OCI-LY1 (cell line): Measurements from ENCODE around the gene CAB39.

Experiments
- EZH2 ChIP-seq: fragments of 200-600 bp; sonication (generic), shearing (Covaris generic); IDR thresholded peaks from 2 replicates; pipeline ENCODE4 v1.8.0; 2017; ENCODE audit warnings: borderline replicate concordance, mixed run types, mild to moderate bottlenecking, antibody characterized with exemption, low read length, moderate library complexity, mixed read lengths
- TF ChIP-seq, protein P1 (sequence below): fragments of 200-600 bp; sonication (generic), shearing (Covaris generic); IDR thresholded peaks from 2 replicates; pipeline ENCODE4 v1.5.1; 2017; ENCODE audit warnings: mild to moderate bottlenecking, antibody characterized with exemption, low read length, moderate library complexity, mixed read lengths

DNA sequence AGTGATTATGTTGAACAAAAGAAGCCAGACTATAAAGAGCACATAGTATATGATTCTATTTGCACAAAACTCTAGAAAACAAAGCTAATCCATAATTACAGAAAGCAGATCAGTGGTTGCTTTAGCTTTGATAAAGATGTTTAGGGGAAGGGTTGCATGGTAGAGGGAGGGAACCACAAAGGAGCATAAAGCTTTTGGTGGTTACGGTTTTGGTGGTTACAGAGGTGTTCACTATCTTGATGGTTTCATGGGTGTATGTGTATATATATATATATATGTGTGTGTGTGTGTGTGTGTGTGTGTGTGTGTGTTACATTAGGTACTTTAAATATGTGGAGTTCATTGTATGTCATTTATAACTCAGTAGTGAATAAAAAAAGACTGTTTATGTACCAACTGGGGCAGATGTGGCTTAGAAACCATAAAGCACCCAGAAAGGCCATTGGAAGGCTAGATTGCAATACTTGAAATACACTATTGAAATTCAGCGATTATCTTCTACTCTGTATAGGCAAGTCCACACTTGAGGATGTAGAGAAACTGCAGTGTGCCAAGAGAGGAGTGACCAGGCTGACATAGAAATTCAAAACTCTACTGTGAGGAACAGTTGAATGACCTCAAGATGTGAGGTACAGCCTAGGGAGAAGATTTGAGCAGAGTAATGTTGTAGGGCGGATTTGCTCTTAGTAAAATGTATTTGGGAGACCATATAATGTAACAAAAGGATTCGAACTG is 60.6 kb downstream of the CAB39 start:
- TF ChIP-seq, protein P1, sequence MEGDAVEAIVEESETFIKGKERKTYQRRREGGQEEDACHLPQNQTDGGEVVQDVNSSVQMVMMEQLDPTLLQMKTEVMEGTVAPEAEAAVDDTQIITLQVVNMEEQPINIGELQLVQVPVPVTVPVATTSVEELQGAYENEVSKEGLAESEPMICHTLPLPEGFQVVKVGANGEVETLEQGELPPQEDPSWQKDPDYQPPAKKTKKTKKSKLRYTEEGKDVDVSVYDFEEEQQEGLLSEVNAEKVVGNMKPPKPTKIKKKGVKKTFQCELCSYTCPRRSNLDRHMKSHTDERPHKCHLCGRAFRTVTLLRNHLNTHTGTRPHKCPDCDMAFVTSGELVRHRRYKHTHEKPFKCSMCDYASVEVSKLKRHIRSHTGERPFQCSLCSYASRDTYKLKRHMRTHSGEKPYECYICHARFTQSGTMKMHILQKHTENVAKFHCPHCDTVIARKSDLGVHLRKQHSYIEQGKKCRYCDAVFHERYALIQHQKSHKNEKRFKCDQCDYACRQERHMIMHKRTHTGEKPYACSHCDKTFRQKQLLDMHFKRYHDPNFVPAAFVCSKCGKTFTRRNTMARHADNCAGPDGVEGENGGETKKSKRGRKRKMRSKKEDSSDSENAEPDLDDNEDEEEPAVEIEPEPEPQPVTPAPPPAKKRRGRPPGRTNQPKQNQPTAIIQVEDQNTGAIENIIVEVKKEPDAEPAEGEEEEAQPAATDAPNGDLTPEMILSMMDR, result no peak
- no peak for TF ChIP-seq EZH2
